ENCODE data around the gene AK4.
"Not testable (repeated sequence)": the region's sequence is repeated elsewhere in the genome, so short reads cannot be mapped to it uniquely, and the experiment has no call there.

Gene AK4

GRCh38 chr1:65214340-65215027 lies 66.5 kb downstream of the AK4 start:
- no peak for DNase-seq (ENCODE audit: low read depth)

GRCh38 chr1:65216989-65217388 lies 69.0 kb downstream of the AK4 start:
- no peak for DNase-seq (ENCODE audit: low read depth)

- no peak for DNase-seq (ENCODE audit: low read depth)
These were observed 73.8 kb downstream of the AK4 start for GRCh38 chr1:65221638-65222339.

GRCh38 chr1:65222340-65222940 lies 74.4 kb downstream of the AK4 start:
- no peak for DNase-seq (ENCODE audit: low read depth)

GRCh38 chr1:65224681-65225091 lies 76.7 kb downstream of the AK4 start:
- DNase-seq (ENCODE audit: low read depth) = no peak

GRCh38 chr1:65225179-65225578 lies 77.2 kb downstream of the AK4 start:
- no peak for DNase-seq (ENCODE audit: low read depth)

GRCh38 chr1:65229201-65229600 lies 81.2 kb downstream of the AK4 start:
- DNase-seq (ENCODE audit: low read depth) = no peak

GRCh38 chr1:65229754-65230339 lies 81.8 kb downstream of the AK4 start:
- DNase-seq (ENCODE audit: low read depth) = no peak

GRCh38 chr1:65230731-65231481 lies 82.9 kb downstream of the AK4 start:
- no peak for DNase-seq (ENCODE audit: low read depth)

- no peak for DNase-seq (ENCODE audit: low read depth)
These were observed 83.8 kb downstream of the AK4 start for GRCh38 chr1:65231718-65232330.

GRCh38 chr1:65232461-65232990 lies 84.5 kb downstream of the AK4 start:
- DNase-seq (ENCODE audit: low read depth) = no peak

- DNase-seq (ENCODE audit: low read depth) = no peak
These were observed 85.8 kb downstream of the AK4 start for GRCh38 chr1:65233782-65234181.

GRCh38 chr1:65235867-65236805 lies 88.1 kb downstream of the AK4 start:
- DNase-seq (ENCODE audit: low read depth) = no peak

- DNase-seq (ENCODE audit: low read depth) = not testable (repeated sequence)
These were observed 89.1 kb downstream of the AK4 start for GRCh38 chr1:65237088-65237487.

GRCh38 chr1:65237503-65237902 lies 89.5 kb downstream of the AK4 start:
- DNase-seq (ENCODE audit: low read depth) = no peak

- DNase-seq (ENCODE audit: low read depth) = no peak
These were observed 90.0 kb downstream of the AK4 start for GRCh38 chr1:65238010-65238409.

- DNase-seq (ENCODE audit: low read depth) = no peak
These were observed 95.5 kb downstream of the AK4 start for GRCh38 chr1:65243491-65243890.

GRCh38 chr1:65245295-65245694 lies 97.3 kb downstream of the AK4 start:
- DNase-seq (ENCODE audit: low read depth) = no peak

GRCh38 chr1:65247419-65248359 lies 99.7 kb downstream of the AK4 start:
- no peak for DNase-seq (ENCODE audit: low read depth)

Data from activated T-helper 9 cell treated with anti-CD3 and anti-CD28 coated beads, Interleukin-2, amount 50 U/mL, for 16 hours (primary cell).